KMS-11 (cell line): ENCODE results near the gene SERGEF.
A peak's percentile ranks its signal among the peaks of the same experiment; 100 is the strongest.

Source experiments
- H2AFZ ChIP-seq: fragments of 200-600 bp; sonication (generic); 2 replicates; pipeline ENCODE4 v1.6.1; 2016; ENCODE audit warnings: antibody characterized with exemption, mixed run types, low read depth
- H3K27ac ChIP-seq: fragments of 200-600 bp; sonication (generic); 2 replicates; pipeline ENCODE4 v1.6.1; 2016; ENCODE audit warnings: mild to moderate bottlenecking, mixed run types
- H3K27me3 ChIP-seq: fragments of 200-600 bp; sonication (generic); 2 replicates; pipeline ENCODE4 v1.6.1; 2017; ENCODE audit warnings: mild to moderate bottlenecking, low read depth, mixed run types, moderate library complexity; ENCODE audit not compliant: insufficient read depth
- H3K36me3 ChIP-seq: fragments of 200-600 bp; sonication (generic); 2 replicates; pipeline ENCODE4 v1.6.1; 2017; ENCODE audit warnings: mild to moderate bottlenecking, mixed run types; ENCODE audit not compliant: insufficient read depth
- H3K4me1 ChIP-seq: fragments of 200-600 bp; sonication (generic); 2 replicates; pipeline ENCODE4 v1.6.1; 2016; ENCODE audit warnings: mild to moderate bottlenecking, low read depth, mixed run types; ENCODE audit not compliant: poor library complexity, severe bottlenecking
- H3K4me2 ChIP-seq: fragments of 200-600 bp; sonication (generic); 2 replicates; pipeline ENCODE4 v1.7.0; 2016; ENCODE audit warnings: mild to moderate bottlenecking, mixed run types
- H3K4me3 ChIP-seq: fragments of 200-600 bp; sonication (generic); IDR thresholded peaks from 2 replicates; pipeline ENCODE4 v1.6.1; 2017; ENCODE audit warnings: low read depth, low read length, mixed read lengths; ENCODE audit not compliant: insufficient read depth
- H3K79me2 ChIP-seq: fragments of 200-600 bp; sonication (generic); 2 replicates; pipeline ENCODE4 v1.6.1; 2016; ENCODE audit warnings: low read depth, mixed run types; ENCODE audit not compliant: insufficient read depth
- H3K9ac ChIP-seq: fragments of 200-600 bp; sonication (generic); 2 replicates; pipeline ENCODE4 v1.6.1; 2016; ENCODE audit warnings: mild to moderate bottlenecking, mixed run types
- H4K20me1 ChIP-seq: fragments of 200-600 bp; sonication (generic); 2 replicates; pipeline ENCODE4 v1.6.1; 2016; ENCODE audit warnings: mild to moderate bottlenecking, mixed run types; ENCODE audit not compliant: insufficient read depth
- TF ChIP-seq, protein P1 (sequence below): fragments of 200-600 bp; sonication (generic); conservative IDR thresholded peaks from 2 replicates; pipeline ENCODE4 v1.6.1; 2017; ENCODE audit warnings: low read depth, mild to moderate bottlenecking, antibody characterized with exemption, low read length, moderate library complexity, mixed read lengths

The SERGEF gene

DNA sequence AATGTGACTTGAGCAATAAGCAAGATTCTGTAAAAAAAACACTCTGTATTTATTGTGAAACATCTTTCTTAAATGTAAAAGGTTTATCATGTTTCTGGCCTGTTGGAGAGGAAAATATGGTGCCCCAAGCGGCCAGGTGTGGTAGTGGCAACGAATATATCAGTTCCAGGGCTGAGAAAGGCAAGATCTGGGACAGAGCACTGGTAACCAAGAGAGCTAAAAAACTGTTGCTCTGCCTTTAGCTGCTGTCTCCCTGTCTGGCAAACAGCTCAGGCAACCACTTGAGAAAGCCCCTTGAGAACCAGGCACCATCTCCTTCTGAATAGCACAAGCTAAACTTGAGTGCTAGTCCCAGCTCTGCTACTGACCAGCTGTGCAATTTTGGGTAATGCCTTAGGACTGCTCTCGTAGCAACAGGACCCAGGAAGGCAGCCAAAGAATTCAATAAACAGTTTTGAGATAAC, 148.3 kb downstream of the SERGEF start:
- H3K27me3 ChIP-seq: no peaks in the 10 kb centered on the region
- H3K79me2 ChIP-seq: no peaks in the 10 kb centered on the region
- H3K36me3 ChIP-seq: no peaks in the 10 kb centered on the region
- H3K4me1 ChIP-seq: no peaks in the 10 kb centered on the region
- H3K27ac ChIP-seq: no peak overlapping the region
- H2AFZ ChIP-seq: no peak overlapping the region
- H3K9ac ChIP-seq: no peak overlapping the region
- no peak overlapping the region for H3K4me3 ChIP-seq
- H4K20me1 ChIP-seq: no peaks in the 10 kb centered on the region
- TF ChIP-seq, protein P1, sequence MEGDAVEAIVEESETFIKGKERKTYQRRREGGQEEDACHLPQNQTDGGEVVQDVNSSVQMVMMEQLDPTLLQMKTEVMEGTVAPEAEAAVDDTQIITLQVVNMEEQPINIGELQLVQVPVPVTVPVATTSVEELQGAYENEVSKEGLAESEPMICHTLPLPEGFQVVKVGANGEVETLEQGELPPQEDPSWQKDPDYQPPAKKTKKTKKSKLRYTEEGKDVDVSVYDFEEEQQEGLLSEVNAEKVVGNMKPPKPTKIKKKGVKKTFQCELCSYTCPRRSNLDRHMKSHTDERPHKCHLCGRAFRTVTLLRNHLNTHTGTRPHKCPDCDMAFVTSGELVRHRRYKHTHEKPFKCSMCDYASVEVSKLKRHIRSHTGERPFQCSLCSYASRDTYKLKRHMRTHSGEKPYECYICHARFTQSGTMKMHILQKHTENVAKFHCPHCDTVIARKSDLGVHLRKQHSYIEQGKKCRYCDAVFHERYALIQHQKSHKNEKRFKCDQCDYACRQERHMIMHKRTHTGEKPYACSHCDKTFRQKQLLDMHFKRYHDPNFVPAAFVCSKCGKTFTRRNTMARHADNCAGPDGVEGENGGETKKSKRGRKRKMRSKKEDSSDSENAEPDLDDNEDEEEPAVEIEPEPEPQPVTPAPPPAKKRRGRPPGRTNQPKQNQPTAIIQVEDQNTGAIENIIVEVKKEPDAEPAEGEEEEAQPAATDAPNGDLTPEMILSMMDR: peak; percentile 77
- H3K4me2 ChIP-seq: no peak overlapping the region

DNA sequence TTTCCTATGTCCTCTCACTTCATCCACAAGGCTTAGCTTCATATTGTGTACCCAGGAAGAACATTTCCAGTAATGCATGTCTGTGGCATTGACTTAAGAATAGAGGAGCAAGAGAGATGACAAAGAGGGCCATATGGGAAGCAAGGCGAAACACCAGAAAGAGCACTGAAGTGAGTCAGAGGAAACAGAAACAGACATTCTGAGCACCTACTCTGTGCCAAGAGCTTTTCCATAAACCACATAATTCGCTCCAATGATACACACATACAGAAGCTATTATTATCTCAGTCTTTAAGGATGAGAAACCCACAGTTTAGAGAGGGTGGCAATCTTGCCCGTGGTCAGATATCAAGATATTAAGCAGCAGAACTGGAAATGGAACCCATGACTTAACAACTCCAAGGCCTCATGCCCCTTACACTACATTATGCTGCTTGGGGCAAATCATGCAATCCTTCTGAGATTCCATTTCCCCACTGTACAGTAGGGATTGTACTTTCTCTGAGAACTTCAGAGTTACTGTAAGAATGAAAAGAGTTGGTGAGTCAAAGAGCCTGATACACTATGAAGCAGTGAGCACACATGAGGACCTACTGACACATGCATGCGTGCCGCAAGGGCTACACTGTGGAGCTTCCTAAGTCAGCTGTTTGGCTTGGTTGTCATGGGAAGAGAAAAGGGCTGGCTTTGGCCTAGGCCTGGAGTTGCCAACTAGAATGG, 151.7 kb downstream of the SERGEF start:
- TF ChIP-seq, protein P1: no peak
- Histone ChIP-seq H3K4me2 (no peak overlapping the region), H3K9ac (no peak overlapping the region), H4K20me1 (no peaks in the 10 kb centered on the region), H3K36me3 (no peaks in the 10 kb centered on the region), H3K27me3 (no peaks in the 10 kb centered on the region), H3K4me3 (no peak overlapping the region), H3K79me2 (no peaks in the 10 kb centered on the region), H3K27ac (no peak overlapping the region), H2AFZ (no peak overlapping the region), H3K4me1 (no peaks in the 10 kb centered on the region)

- H3K4me1 ChIP-seq: no peaks in the 10 kb centered on the region
- H3K27ac ChIP-seq: no peak overlapping the region
- H3K4me2 ChIP-seq: no peak overlapping the region
- H3K4me3 ChIP-seq: no peak overlapping the region
- H2AFZ ChIP-seq: no peak overlapping the region
- H3K79me2 ChIP-seq: no peaks in the 10 kb centered on the region
- no peak overlapping the region for H3K9ac ChIP-seq
- H3K27me3 ChIP-seq: no peaks in the 10 kb centered on the region
- no peaks in the 10 kb centered on the region for H3K36me3 ChIP-seq
- TF ChIP-seq, protein P1: no peak
- H4K20me1 ChIP-seq: no peaks in the 10 kb centered on the region
These were observed 153.3 kb downstream of the SERGEF start for GRCh38 chr11:17859552-17859951.

DNA sequence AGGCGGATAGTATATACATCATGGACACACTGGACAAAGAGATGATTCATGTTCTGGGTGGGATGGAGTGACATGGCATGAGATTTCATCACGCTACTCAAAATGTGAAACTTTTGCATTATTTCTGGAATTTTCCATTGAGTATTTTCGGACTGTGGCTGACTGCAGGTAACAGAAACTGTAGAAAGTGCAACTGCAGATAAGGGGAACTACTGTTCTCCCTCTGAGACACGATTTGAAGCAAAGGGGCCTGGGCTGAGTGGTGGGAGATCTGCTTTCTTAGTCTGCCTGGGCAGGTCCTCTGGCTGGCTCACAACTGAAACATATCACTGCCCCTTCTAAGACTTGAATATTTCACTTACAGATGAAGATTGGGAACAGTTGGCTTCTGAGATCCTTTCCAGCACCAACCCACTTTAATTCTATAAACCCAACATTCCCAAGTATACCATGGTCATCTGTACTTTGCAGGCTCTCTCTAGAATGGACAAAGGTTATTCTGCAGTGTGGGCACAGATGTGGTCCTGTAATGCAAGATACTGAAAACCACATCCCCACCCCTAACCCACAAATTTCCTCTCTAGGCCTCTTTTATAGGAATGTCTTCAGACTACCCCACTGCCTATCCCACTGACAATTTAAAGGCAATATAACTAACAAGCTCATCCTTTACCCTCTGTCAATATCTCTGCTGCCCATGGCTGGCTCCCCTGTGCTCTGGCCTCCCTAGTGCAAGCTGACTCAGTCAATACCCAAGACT, 157.1 kb downstream of the SERGEF start:
- Histone ChIP-seq H3K27ac (no peak overlapping the region), H3K4me2 (no peak overlapping the region), H3K9ac (no peak overlapping the region), H3K4me1 (no peaks in the 10 kb centered on the region), H3K79me2 (no peaks in the 10 kb centered on the region), H3K27me3 (no peaks in the 10 kb centered on the region), H2AFZ (no peak overlapping the region), H3K36me3 (no peaks in the 10 kb centered on the region), H4K20me1 (no peaks in the 10 kb centered on the region), H3K4me3 (no peak overlapping the region)
- TF ChIP-seq, protein P1: no peak
